ENCODE measurements around the gene ROBO2.

The ROBO2 gene

GRCh38 chr3:77048186-77048585 lies 8.3 kb downstream of the ROBO2 start (continued):
- TF ChIP-seq ZNF311 (tag by site-specific recombination; IDR thresholded peaks at IDR 0.05; ENCODE audit: borderline replicate concordance), result no peak
- no peak for TF ChIP-seq YY2 (tag by site-specific recombination; IDR thresholded peaks at IDR 0.05)
- TF ChIP-seq, protein P1, sequence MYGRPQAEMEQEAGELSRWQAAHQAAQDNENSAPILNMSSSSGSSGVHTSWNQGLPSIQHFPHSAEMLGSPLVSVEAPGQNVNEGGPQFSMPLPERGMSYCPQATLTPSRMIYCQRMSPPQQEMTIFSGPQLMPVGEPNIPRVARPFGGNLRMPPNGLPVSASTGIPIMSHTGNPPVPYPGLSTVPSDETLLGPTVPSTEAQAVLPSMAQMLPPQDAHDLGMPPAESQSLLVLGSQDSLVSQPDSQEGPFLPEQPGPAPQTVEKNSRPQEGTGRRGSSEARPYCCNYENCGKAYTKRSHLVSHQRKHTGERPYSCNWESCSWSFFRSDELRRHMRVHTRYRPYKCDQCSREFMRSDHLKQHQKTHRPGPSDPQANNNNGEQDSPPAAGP (tag by site-specific recombination; IDR thresholded peaks at IDR 0.05), result no peak
- no peak for TF ChIP-seq SALL2 (tag by site-specific recombination; IDR thresholded peaks at IDR 0.05; ENCODE audit: borderline replicate concordance)
- TF ChIP-seq ZNF629 (tag by site-specific recombination; IDR thresholded peaks at IDR 0.05), result no peak

GRCh38 chr3:77051591-77051990 lies 11.7 kb downstream of the ROBO2 start:
- H3K36me3 ChIP-seq (ENCODE audit: control insufficient read depth in 2 of 2, insufficient read depth in 1 of 2, low read length in 2 of 2), result no peaks in the 10 kb centered on the region
- no peaks in the 10 kb centered on the region for H3K9me3 ChIP-seq (ENCODE audit: control insufficient read depth, insufficient read depth, low read depth, low read length)
- CTCF ChIA-PET, result no interaction called here
- POLR2A ChIA-PET, result no interaction called here
- peaks cover 11% of the 10 kb centered on the region; the same call in 1 of the 2 replicates for H3K4me1 ChIP-seq (ENCODE audit: control insufficient read depth, insufficient read depth, low read length)
- TF ChIP-seq ZNF561 (tag by site-specific recombination; IDR thresholded peaks at IDR 0.05; ENCODE audit: borderline replicate concordance) (no peak), ZNF19 (tag by site-specific recombination; IDR thresholded peaks at IDR 0.05; ENCODE audit: low read depth) (no peak), KLF10 (tag by site-specific recombination; IDR thresholded peaks at IDR 0.05) (no peak), ZNF692 (tag by site-specific recombination; IDR thresholded peaks at IDR 0.05) (no peak), ZSCAN4 (tag by site-specific recombination; IDR thresholded peaks at IDR 0.05) (no peak), KLF9 (tag by site-specific recombination; IDR thresholded peaks at IDR 0.05; ENCODE audit: low read depth) (no peak), ZNF24 (tag by site-specific recombination; IDR thresholded peaks at IDR 0.05) (no peak), REST (tag by site-specific recombination; IDR thresholded peaks at IDR 0.05) (no peak), ZNF76 (tag by site-specific recombination; IDR thresholded peaks at IDR 0.05; ENCODE audit: borderline replicate concordance, low read depth) (no peak)
- no peak overlapping the region for H3K27ac ChIP-seq (ENCODE audit: extremely low read depth, low read depth, low read length)
- no peak overlapping the region for H3K4me3 ChIP-seq (ENCODE audit: low read depth, low read length)

DNA sequence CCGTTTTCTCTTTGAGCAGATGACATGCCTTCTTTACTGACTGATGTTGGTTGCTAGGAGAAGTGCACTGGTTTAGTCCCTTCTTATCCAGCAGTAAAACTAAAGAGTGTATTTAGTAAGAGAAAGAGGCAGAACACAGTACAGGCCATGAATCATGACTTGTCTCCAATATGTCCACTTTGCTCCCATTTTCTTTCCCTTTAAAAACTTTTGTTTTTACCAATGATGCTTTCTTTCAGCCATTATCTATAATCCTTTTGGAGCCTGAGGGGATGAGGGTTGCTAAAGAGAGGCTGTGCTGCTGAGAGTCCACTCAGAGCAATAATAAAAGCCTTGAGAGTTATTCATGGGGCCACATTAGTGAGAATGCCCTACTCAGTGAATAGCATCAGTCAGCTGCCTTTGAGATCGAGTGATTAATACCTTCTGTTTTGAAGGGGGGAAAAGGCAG lies 12.2 kb downstream of the ROBO2 start:
- POLR2A ChIA-PET, result no interaction called here
- Histone ChIP-seq H3K27ac (ENCODE audit: extremely low read depth, low read depth, low read length) (no peak overlapping the region), H3K9me3 (ENCODE audit: control insufficient read depth, insufficient read depth, low read depth, low read length) (no peaks in the 10 kb centered on the region), H3K36me3 (ENCODE audit: control insufficient read depth in 2 of 2, insufficient read depth in 1 of 2, low read length in 2 of 2) (no peaks in the 10 kb centered on the region), H3K4me3 (ENCODE audit: low read depth, low read length) (no peak overlapping the region), H3K4me1 (ENCODE audit: control insufficient read depth, insufficient read depth, low read length) (peaks cover 11% of the 10 kb centered on the region; the same call in 1 of the 2 replicates)
- CTCF ChIA-PET, result interaction anchor here (1.0 kb wide), 1 partner anchor 9 kb away, joined by 3 read pairs; no protein-coding TSS in a partner anchor
- no peak for TF ChIP-seq YY2 (tag by site-specific recombination; IDR thresholded peaks at IDR 0.05)
- TF ChIP-seq, protein P2, sequence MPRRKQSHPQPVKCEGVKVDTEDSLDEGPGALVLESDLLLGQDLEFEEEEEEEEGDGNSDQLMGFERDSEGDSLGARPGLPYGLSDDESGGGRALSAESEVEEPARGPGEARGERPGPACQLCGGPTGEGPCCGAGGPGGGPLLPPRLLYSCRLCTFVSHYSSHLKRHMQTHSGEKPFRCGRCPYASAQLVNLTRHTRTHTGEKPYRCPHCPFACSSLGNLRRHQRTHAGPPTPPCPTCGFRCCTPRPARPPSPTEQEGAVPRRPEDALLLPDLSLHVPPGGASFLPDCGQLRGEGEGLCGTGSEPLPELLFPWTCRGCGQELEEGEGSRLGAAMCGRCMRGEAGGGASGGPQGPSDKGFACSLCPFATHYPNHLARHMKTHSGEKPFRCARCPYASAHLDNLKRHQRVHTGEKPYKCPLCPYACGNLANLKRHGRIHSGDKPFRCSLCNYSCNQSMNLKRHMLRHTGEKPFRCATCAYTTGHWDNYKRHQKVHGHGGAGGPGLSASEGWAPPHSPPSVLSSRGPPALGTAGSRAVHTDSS (tag by site-specific recombination; IDR thresholded peaks at IDR 0.05), result no peak
- TF ChIP-seq PRDM4 (tag by site-specific recombination; IDR thresholded peaks at IDR 0.05), result no peak
- TF ChIP-seq ZFP37 (tag by site-specific recombination; IDR thresholded peaks at IDR 0.05), result no peak
- TF ChIP-seq ZNF624 (tag by site-specific recombination; IDR thresholded peaks at IDR 0.05), result no peak
- no peak for TF ChIP-seq ZFP41 (tag by site-specific recombination; IDR thresholded peaks at IDR 0.05; ENCODE audit: borderline replicate concordance)
- peak; percentile 61 for TF ChIP-seq FEZF1 (tag by site-specific recombination; IDR thresholded peaks at IDR 0.05)
- peak; percentile 33; the same call in 1 of the 2 replicates for TF ChIP-seq TRIM28 (IDR thresholded peaks at IDR 0.05; ENCODE audit: borderline replicate concordance, low read length)
- TF ChIP-seq ZBTB1 (tag by site-specific recombination; IDR thresholded peaks at IDR 0.05), result no peak

Measured in HEK293 (cell line).